ENCODE measurements around the gene MBNL3.
"Not testable (repeated sequence)": the region's sequence is repeated elsewhere in the genome, so short reads cannot be mapped to it uniquely, and the experiment has no call there.

MBNL3 gene

DNA sequence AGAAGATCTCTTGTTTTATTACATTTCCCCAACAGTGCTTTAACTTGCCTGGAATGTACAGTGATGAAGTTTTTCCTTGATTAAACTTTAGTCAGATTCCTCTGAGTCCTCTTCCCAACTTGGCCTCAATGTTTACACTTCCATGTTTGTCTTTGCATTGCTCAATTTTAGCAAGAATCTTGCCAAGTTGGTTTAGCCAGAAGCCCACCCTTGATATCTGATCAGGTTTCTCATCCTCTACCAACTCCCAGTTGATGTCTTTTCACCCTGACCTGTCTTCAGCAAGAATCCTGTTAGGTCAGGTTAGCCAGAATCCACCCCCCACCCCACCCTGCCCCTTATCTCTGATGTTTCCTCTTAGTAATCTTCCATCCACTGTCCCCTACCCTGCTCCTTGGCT is 120.9 kb downstream of the MBNL3 start:
- DNase-seq, result no peak

DNA sequence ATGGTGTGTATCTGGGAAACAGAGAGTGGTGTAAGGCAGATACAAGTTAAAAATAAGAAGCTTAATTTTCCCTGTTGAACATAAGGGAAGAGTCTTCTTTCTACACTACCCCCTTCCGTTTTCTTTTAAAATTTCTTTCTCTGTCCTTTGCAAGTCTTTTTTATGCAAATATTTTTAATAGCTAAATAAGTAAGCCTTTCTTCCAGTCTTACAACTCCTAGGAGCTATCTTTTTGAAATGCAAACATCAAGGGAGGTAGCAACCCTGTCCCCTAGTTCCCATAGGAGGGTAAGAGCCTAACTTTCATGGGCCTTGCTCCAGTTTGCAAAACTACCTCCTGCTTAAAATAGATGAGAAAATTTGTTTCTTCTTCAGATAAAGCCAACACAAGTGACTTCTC is 121.5 kb downstream of the MBNL3 start:
- DNase-seq, result no peak

DNA sequence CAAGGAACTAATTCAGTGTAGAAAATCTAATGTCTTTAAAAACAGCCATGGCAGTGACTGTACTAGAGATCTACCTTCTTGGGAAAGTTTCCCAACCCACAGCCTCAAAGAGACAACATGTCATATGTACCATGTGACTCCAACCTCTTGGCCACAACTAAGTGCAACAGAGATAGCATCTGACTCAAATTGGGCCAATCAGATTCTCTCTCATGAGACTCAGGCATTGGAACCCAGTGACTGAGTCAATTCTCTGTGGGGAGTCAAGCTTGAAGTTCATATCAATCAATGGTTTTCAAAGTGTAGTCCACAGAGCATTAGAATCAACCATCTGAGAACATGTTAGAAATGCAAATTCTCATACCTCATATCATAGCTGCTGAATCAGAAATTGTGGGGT is 123.3 kb downstream of the MBNL3 start:
- DNase-seq, result no peak

DNA sequence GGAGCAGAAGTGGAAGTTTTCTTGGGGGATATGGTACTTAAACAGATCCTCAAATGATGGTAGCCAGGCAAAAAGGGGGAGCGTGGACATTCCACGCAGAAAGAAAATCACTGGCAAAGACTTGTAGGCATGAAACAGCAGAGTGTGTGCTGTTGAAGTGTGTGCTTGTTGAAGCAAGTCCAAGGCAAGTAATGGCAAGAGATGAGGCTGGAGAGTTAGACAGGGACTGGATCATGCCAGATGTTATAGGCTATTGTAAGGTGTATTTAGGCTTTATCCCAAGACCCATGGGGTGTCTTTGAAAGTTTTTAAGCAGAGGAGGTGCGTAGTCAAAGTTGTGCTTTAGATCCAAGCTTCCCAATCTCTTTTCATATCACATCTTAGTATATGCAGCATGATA is 124.5 kb downstream of the MBNL3 start:
- DNase-seq, result no peak

DNA sequence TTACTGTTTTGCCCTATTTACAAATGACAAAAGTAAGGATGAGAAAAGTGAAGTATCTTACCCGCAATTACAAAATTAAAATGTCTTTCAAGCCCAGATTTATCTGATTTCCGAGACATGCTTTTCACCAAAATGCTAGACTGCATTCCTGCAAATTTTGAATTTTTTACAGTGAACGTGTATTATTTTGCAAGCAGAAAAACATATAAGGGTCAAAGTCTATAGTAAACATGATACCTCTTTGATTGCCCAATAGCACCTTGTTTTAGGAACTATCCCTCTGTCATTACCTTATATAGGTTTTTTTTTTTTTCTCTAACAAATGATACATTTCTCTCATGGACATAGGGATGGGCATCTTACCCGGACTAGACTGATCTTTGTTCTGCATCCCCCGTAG is 135.4 kb downstream of the MBNL3 start:
- DNase-seq, result no peak

DNA sequence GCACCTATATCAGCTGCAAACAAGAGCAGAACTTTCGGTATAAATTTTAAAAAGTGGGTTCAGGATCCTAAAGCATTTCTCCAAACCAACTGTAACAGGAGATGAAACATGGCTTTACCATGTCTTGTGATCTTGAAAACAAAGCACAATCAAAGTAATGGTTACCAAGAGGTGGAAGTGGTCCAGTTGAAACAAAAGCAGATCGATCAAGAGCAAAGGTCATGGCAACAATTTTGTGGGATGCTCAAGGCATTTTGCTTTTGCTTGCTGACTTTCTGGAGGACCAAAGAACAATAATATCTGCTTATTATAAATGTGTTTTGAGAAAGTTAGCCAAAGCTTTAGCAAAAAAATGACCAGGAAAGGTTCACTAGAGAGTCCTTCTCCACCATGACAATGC is 152.7 kb downstream of the MBNL3 start:
- no peak for DNase-seq

DNA sequence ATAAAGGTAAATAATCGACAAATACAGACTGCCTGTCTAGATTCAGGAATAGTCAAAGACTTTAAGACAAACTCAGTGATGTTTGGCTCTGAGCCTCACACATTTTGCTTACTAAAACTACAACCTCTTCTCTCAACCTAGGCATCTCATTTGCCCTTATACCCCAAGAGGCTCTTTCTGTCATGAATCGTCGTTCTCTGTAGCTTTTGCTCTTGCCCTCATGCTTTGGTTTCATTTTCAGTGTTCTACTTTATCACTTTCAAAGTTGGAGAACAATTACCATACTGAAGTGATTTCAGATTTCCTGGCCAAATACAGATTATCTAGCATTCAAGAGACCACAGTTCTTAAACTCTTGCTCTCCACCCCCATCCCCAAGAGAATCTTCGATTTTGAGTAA is 155.5 kb downstream of the MBNL3 start:
- DNase-seq, result no peak

DNA sequence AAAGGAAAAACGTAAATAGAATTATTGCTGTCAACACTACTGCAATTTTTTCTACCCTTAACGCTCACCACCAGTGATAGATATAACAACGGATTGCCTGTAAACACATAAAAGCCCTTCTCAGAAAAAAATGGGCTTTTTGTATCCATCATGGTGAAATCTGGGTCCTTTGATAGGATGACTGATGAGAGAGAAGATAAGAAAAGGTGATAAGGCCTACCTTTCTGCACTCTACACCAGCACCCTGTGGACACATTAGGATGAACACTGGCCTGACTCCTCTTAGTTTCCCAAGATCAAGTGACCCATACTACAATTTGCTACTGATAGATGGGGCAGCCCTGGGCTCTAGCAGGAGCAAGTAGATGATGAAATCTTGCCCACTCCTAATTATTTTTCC is 157.3 kb downstream of the MBNL3 start:
- DNase-seq, result no peak

DNA sequence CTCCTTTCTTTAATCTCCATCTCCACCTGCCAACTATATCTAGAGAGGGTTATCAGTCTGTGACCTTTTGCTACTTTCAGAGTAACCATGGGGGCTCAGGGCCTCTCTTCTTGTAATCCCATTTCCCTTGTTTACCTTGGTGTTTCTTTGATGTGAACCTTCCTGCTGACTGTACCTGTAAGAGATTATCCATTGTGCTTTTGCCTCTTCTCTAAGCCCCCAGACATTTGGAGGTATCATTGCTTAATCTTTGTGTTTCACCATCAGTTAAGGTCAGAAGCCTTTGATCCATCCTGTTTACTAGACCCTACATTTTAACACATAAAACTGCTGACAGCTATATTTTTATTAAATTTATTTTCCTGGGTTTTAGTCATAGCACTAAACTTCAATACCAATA is 157.8 kb downstream of the MBNL3 start:
- no peak for DNase-seq

DNA sequence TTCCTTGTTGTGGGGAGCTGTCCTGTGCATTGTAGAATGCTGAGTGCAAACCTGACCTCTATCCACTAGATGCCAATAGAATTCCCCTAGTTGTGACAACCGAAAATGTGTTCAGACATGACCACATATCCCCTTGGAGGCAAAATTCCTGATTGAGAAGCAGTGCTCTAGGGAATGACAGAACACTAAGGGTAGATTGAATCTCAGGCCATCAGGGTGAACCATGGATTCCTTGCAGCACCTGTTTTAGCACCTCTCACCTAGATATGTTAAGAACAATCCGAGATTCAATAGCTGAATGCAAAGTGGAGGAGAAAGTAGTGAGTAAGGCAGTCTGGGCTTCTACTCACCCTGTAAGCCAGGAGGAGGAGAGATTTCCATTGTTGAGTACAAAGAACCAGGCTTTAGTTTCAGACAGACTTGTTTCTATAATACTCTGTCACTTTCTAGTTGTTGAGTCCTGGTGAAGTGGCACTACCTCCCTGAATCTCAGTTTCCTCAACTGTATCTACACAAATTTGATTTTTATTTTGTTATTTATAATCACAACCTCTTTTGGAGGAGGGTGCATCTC is 158.6 kb downstream of the MBNL3 start:
- no peak for DNase-seq

DNA sequence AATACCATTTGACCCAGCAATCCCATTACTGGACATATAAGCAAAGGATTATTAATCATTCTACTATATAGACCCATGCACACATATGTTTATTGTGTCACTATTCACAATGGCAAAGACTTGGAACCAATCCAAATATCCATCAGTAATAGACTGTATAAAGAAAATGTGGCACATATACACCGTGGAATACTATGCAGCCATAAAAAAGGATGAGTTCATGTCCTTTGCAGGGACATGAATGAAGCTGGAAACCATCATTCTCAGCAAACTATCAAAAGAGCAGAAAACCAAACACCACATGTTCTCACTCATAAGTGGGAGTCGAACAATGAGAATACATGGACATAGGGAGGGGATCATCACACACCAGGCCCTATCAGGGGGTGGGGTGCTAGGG is 161.9 kb downstream of the MBNL3 start:
- DNase-seq, result not testable (repeated sequence)

All from activated CD4-positive, CD25-positive, alpha-beta regulatory T cell (primary cell).